Amygdala (tissue), 56 donors: ENCODE results near the gene CNTD1.
"Not testable (repeated sequence)": the region's sequence is repeated elsewhere in the genome, so short reads cannot be mapped to it uniquely, and the experiment has no call there.

Experiments used
- DNase-seq, 56 donors: peaks; one replicate each; lab custom pipeline; 2025; lab: John Stamatoyannopoulos, UW

The CNTD1 gene

DNA sequence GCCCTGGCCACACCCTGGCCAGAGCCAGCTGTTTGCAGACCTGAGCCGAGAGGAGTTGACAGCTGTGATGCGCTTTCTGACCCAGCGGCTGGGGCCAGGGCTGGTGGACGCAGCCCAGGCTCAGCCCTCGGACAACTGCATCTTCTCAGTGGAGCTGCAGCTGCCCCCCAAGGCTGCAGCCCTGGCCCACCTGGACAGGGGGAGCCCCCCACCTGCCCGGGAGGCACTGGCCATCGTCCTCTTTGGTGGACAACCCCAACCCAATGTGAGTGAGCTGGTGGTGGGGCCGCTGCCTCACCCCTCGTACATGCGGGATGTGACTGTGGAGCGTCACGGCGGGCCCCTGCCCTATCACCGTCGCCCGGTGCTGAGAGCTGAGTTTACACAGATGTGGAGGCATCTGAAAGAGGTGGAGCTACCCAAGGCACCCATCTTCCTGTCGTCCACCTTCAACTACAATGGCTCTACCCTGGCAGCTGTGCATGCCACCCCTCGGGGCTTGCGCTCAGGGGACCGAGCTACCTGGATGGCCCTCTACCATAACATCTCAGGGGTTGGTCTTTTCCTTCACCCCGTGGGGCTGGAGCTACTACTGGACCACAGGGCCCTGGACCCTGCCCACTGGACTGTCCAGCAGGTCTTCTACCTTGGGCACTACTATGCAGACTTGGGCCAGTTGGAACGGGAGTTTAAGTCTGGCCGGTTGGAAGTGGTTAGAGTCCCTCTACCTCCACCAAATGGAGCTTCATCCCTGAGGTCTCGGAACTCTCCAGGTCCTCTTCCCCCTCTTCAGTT, 46.3 kb downstream of the CNTD1 start:
- DNase-seq, result no peak

DNA sequence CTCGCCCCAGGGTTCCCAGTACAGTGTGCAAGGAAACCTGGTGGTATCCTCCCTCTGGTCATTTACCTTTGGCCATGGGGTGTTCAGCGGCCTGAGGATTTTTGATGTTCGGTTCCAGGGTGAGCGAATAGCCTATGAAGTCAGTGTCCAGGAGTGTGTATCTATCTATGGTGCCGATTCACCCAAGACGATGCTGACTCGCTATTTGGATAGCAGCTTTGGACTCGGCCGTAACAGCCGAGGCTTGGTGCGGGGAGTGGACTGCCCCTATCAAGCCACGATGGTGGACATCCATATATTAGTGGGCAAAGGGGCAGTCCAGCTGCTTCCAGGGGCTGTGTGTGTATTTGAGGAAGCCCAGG, 46.9 kb downstream of the CNTD1 start:
- DNase-seq, result no peak

GRCh38 chr17:42845918-42846593, 47.4 kb downstream of the CNTD1 start:
- no peak for DNase-seq

DNA sequence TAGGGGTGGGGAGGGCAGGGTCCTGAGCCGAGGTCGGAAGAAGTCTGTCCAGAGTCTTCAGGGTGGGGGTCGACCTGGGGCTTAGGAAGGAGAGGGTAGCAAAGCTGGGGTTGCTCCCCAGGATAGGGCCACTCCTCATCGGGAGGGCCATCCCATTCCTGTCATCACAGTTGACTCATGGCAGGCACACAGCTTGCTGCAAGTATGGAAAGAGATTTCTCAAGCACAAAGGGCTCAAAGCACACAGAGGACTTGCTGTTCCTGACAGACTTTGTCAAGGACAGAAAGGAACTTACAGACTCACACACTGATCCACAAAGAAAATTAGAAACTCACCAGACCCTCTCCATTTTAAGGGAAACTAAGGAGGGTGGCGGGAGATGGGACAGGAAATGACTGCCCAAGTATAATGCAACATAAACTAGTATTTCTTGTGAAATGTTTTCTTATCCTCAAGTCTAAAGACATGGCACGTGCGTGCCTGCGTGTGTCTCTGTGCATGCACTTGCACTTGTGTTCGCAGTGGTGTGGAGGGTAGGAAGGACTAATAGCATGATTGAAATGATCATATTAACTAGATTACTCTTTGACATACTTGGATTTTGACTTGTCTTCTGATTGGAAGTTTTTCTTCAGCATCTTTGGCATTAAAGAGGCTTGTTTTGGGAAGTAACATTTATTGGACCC, 48.1 kb downstream of the CNTD1 start:
- peak in 1 of 56 donors; percentile 1 for DNase-seq

GRCh38 chr17:42848093-42848492, 49.4 kb downstream of the CNTD1 start:
- DNase-seq, result no peak

DNA sequence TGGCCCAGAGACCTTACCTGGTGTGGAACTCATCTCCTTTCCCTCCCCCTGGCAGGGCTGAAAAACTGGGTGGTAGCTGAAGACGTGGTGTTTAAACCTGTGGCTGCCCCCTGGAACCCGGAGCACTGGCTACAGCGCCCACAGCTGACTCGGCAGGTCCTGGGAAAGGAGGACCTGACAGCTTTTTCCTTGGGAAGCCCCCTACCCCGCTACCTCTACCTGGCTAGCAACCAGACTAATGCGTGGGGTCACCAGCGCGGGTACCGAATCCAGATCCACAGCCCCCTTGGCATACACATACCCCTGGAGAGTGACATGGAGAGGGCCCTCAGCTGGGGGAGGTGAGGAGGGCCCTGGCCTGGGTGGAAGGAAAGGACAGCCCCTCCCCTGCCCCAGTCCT, 50.4 kb downstream of the CNTD1 start:
- no peak for DNase-seq

DNA sequence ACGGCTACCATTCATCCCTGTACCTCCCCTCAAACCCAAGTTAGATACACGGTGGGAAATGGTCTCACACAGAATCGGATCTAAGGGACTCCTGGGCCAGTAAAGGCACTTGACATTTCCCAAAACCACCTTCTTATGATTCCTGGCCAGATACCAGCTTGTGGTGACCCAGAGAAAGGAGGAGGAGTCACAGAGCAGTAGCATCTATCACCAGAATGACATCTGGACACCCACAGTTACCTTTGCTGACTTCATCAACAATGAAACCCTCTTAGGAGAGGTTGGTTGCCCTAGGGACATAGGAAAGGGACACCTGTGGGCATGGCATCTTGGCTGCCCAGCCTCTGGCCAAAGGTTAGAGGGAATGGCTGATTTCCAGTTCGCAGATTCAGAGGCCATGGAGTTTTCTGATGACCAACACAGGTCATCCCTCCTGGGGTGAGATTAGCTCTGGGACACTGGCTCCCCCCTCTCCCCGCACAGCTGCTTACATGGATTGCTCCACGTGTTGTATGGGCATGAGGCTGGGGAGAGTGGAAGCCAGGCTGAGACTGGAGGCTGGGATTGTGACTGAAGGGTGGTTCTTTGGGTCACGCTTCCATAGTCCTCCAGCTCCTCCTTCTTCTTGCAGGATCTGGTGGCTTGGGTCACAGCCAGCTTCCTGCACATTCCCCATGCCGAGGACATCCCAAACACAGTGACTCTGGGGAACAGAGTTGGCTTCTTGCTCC, 51.0 kb downstream of the CNTD1 start:
- no peak for DNase-seq

GRCh38 chr17:42850954-42851353, 52.3 kb downstream of the CNTD1 start, which contains the start of gene AOC3:
Gene AOC3 (plus strand): TSS chr17:42851199. CDS start chr17:42851344, 145 bp downstream.
- DNase-seq, result no peak

- DNase-seq, result not testable (repeated sequence)
Observed at GRCh38 chr17:42851371-42852240, 52.9 kb downstream of the CNTD1 start.

GRCh38 chr17:42852351-42852750, 53.7 kb downstream of the CNTD1 start:
- DNase-seq, result no peak

DNA sequence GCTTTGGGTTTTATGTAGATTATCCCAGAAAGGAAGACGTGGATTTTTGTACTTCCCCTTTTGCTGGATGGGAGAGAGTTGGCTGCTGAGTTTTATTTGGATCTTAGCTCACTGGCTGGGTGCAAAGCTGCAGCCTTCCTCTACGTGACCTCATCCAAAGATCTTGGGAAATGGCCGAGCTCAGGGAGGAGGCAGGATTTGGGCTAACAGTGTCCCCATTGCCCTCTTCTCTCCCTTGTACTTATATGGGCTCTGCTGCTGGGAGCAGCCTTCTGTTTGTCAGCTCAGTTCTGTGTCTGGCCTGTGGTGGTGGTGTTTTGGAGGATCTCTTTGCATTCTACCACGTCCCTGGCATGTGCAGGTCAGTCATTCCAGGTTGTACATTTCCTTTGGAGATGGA, 54.3 kb downstream of the CNTD1 start:
- no peak for DNase-seq

GRCh38 chr17:42853597-42853967, 54.9 kb downstream of the CNTD1 start:
- no peak for DNase-seq

- DNase-seq, result no peak
Observed at GRCh38 chr17:42853968-42854790, 55.5 kb downstream of the CNTD1 start.

GRCh38 chr17:42855048-42855596, 56.5 kb downstream of the CNTD1 start:
- DNase-seq, result no peak

GRCh38 chr17:42856093-42856492, 57.4 kb downstream of the CNTD1 start:
- not testable (repeated sequence) for DNase-seq

DNA sequence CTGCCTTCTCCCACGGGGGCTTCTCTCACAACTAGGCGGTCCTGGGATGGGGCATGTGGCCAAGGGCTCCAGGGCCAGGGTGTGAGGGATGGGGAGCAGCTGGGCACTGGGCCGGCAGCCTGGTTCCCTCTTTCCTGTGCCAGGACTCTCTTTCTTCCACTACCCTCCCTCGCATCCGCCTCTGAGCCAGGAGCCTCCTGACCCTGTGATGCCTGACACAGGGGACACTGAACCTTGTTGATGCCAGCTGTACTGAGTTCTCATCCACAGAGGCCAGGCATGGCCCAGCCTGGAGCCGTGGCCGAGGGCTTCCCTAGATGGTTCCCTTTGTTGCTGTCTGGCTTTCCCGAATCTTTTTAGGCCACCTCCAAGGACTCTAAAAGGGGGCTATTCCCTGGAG, 57.9 kb downstream of the CNTD1 start:
- DNase-seq, result not testable (repeated sequence)

DNA sequence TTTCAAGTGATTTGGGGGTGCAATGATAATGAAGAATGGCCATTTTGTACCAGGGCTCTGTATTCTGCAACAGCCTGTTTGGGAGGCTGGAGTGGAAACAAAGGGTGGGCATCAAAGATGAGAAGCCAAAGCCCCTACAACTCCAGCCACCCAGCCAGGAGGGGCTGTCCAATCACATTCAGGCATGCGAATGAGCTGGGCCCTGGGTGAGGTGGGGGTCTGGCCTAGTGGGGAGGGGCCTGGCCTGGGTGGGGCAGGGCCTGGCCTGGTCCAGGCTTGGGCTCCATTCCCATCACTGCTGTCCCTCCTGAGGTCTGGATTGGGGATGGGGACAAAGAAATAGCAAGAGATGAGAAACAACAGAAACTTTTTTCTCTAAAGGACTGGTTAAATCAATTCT, 58.7 kb downstream of the CNTD1 start:
- no peak for DNase-seq
